Nephron (organoid): Measurements from ENCODE around the gene ACAD11.

Experiments
- H3K27ac Mint-ChIP-seq, 3 experiments: 2 replicates each; pipeline ENCODE4 v1.8.0; 2020; ENCODE audit warnings: mixed read lengths in 3 of 3, mild to moderate bottlenecking in 2 of 3, moderate library complexity in 1 of 3
- H3K27me3 Mint-ChIP-seq: 2 replicates; pipeline ENCODE4 v1.8.0; 2021; ENCODE audit warnings: low read depth, mild to moderate bottlenecking, moderate library complexity, mixed read lengths
- H3K36me3 Mint-ChIP-seq: 2 replicates; pipeline ENCODE4 v1.8.0; 2020; ENCODE audit warnings: low read depth, mixed read lengths
- H3K4me1 Mint-ChIP-seq: 2 replicates; pipeline ENCODE4 v1.8.0; 2020; ENCODE audit warnings: mixed read lengths
- H3K4me3 Mint-ChIP-seq, 3 experiments: 2 replicates each; pipeline ENCODE4 v1.8.0; 2020; ENCODE audit warnings: mild to moderate bottlenecking in 3 of 3, mixed read lengths in 3 of 3, moderate library complexity in 2 of 3
- H3K9me3 Mint-ChIP-seq: 2 replicates; pipeline ENCODE4 v1.8.0; 2020; ENCODE audit warnings: mixed read lengths
- TF ChIP-seq, protein P1 (sequence below), 3 experiments: fragments of 200-600 bp; sonication (generic); IDR thresholded peaks; one replicate each; pipeline ENCODE4 v1.5.0; 2021; ENCODE audit warnings: antibody characterized with exemption in 3 of 3; ENCODE audit not compliant: unreplicated experiment in 3 of 3

ACAD11 gene

DNA sequence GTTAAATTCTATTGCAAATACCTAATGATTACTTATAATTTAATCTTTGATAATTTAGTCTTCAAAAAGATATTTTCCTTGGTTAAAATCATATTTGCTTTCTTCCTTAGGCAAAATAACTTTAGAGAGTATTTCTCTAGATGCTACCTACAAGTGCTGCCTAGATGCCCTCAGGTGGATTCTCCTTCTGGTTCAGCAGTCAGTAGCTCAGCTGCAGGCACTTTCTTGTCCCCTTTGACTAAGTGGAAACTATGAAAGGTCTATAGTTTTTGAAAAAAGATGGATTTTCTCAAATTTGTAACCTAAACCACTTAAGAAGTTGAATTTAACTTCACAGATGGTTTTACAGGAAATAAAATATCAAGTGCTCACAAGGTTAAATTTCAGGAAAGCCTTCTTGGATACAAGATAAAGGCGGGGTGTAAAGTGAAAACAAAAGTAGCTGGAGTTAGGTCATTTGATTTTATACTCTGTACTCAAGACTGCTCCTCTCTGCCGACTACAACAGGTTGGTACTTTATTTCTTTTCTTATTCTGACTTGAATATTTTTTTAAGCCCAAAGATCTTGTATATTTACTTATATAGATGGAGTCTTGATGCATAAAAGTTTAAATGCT lies 62.7 kb downstream of the ACAD11 start, which contains the start of gene ACKR4:
TSS of gene ACKR4 (plus strand) at position 455 of the 618 bp plus-strand sequence. CDS start 3,128 bp downstream, outside the sequence.
- Mint-ChIP-seq H3K27me3 (no peaks in the 10 kb centered on the region), H3K36me3 (peaks cover 17% of the 10 kb centered on the region), H3K4me3 (peak within 1 kb of the TSS in 1 of 3 experiments; percentile 1), H3K4me1 (no peaks in the 10 kb centered on the region), H3K9me3 (no peaks in the 10 kb centered on the region), H3K27ac (no peak within 1 kb of the TSS)
- TF ChIP-seq, protein P1, sequence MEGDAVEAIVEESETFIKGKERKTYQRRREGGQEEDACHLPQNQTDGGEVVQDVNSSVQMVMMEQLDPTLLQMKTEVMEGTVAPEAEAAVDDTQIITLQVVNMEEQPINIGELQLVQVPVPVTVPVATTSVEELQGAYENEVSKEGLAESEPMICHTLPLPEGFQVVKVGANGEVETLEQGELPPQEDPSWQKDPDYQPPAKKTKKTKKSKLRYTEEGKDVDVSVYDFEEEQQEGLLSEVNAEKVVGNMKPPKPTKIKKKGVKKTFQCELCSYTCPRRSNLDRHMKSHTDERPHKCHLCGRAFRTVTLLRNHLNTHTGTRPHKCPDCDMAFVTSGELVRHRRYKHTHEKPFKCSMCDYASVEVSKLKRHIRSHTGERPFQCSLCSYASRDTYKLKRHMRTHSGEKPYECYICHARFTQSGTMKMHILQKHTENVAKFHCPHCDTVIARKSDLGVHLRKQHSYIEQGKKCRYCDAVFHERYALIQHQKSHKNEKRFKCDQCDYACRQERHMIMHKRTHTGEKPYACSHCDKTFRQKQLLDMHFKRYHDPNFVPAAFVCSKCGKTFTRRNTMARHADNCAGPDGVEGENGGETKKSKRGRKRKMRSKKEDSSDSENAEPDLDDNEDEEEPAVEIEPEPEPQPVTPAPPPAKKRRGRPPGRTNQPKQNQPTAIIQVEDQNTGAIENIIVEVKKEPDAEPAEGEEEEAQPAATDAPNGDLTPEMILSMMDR (IDR thresholded peaks at IDR 0.05; ENCODE audit: unreplicated experiment in 3 of 3): no peak

DNA sequence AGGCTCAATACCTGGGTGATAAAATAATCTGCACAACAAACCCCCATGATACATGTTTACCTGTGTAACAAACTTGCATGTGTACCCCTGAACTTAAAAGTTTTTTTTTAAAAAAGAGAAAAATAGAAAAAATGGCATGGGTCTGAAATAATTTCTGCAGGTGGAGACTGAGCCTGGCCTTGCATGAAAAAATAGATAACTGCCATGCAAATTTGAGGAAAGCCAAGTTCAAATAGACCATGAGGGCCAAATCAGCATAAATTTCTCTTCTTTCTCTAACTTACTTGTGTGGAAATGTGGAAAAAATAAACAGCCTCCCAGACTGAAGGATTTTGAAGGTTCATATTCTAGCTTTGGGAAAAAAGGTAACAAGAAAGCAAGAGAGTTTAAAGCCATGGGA lies 63.3 kb downstream of the ACAD11 start:
- H3K9me3 Mint-ChIP-seq: no peaks in the 10 kb centered on the region
- no peaks in the 10 kb centered on the region for H3K27me3 Mint-ChIP-seq
- no peak overlapping the region for H3K27ac Mint-ChIP-seq
- TF ChIP-seq, protein P1 (IDR thresholded peaks at IDR 0.05; ENCODE audit: unreplicated experiment in 3 of 3): no peak
- H3K4me3 Mint-ChIP-seq: no peak overlapping the region
- H3K36me3 Mint-ChIP-seq: peaks cover 17% of the 10 kb centered on the region
- no peaks in the 10 kb centered on the region for H3K4me1 Mint-ChIP-seq

DNA sequence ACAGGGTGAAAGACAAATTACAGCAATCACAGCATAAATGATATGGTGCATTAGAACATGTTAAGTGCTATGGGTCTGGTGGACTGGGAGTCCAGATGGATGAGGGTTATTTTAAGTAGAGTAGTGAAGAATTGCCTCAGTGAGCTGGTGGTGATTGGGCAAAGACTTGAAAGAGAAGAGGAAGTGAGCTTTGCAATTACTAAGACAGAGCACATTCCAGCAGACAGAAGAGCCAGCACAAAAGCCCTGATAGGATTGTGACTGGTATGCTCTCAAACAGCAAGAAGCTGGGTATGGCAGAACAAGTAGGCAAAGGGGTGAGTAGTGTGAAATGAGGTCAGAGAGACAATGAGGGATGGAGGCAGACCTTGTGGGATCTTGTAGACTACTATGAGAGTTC lies 64.6 kb downstream of the ACAD11 start:
- H3K4me3 Mint-ChIP-seq: no peak overlapping the region
- H3K27me3 Mint-ChIP-seq: no peaks in the 10 kb centered on the region
- H3K27ac Mint-ChIP-seq: no peak overlapping the region
- no peaks in the 10 kb centered on the region for H3K9me3 Mint-ChIP-seq
- H3K4me1 Mint-ChIP-seq: no peaks in the 10 kb centered on the region
- TF ChIP-seq, protein P1 (IDR thresholded peaks at IDR 0.05; ENCODE audit: unreplicated experiment in 3 of 3): no peak
- H3K36me3 Mint-ChIP-seq: peaks cover 25% of the 10 kb centered on the region

DNA sequence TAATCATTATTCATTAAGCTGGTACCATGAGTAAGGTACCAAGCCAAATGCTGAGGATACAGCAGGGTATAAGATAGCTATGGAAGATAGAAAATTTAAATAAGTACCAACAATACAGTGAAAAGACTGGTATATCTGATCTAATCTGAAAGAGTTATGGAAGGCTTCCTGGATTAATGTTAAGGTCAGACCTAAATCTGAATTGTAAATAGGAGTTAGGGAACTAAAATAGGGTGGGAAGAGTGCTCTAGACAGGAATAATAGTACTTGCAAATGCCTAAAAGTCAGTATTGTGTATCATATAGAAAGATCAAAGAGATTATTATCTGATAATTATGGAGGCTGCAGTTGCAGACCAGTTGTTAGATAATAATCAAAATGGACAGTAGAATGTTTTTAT lies 65.1 kb downstream of the ACAD11 start:
- Mint-ChIP-seq H3K36me3 (peaks cover 25% of the 10 kb centered on the region), H3K9me3 (no peaks in the 10 kb centered on the region), H3K27ac (no peak overlapping the region), H3K4me1 (no peaks in the 10 kb centered on the region), H3K4me3 (no peak overlapping the region), H3K27me3 (no peaks in the 10 kb centered on the region)
- TF ChIP-seq, protein P1 (IDR thresholded peaks at IDR 0.05; ENCODE audit: unreplicated experiment in 3 of 3): no peak

DNA sequence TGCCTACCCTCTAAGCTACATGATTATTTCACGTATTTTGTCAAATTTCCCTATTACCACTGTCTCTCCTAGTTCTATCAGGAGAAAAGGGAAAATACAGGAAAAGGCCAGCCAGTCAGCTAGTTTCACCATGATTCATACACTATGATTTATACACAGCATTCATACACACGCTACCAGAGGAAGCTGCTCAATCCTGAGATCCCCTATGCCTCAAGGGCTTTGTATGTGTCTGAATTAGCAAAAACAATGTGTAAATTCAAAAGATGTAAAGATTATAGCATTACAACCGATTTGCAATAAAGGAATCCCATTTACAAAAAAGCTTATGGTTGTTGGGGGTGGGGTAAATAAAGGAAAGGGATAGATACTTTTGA lies 65.7 kb downstream of the ACAD11 start:
- Mint-ChIP-seq H3K4me1 (no peaks in the 10 kb centered on the region), H3K9me3 (no peaks in the 10 kb centered on the region), H3K27me3 (no peaks in the 10 kb centered on the region), H3K4me3 (no peak overlapping the region), H3K27ac (no peak overlapping the region), H3K36me3 (peaks cover 31% of the 10 kb centered on the region)
- TF ChIP-seq, protein P1 (IDR thresholded peaks at IDR 0.05; ENCODE audit: unreplicated experiment in 3 of 3): no peak

DNA sequence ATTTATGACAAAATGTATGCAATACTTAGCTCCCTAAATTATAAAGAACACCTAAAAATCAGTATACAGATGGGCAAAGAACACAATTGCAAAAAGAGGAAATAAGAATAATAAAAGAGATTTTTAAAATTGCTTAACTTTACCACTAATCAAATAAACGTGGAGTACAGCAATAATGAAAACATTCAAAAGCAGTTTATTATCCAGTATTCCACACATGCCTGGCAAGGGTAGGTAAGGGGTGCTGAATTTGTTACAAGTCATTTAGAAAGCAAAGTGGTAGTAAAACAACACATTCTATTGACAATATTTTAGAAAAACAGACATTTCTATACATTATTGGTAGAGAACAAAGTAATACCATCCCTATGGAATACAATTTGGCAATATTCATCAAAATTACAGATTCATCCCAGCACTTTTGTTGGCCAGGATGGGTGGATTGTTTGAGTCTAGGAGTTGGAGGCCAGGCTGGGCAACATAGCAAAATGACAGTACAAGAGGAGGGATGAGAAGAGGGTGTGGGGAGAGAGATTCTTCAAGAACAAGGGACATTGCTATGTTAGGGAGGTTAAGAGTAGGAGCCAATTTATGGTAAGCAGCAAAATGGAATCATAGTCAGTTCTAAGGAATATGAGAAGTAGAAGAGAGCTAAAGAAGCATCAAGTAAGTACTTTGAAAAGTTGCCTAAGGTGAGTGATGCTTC lies 66.2 kb downstream of the ACAD11 start:
- TF ChIP-seq, protein P1 (IDR thresholded peaks at IDR 0.05; ENCODE audit: unreplicated experiment in 3 of 3): no peak
- Mint-ChIP-seq H3K4me1 (no peaks in the 10 kb centered on the region), H3K9me3 (no peaks in the 10 kb centered on the region), H3K36me3 (peaks cover 27% of the 10 kb centered on the region), H3K4me3 (no peak overlapping the region), H3K27ac (no peak overlapping the region), H3K27me3 (no peaks in the 10 kb centered on the region)
